GM12872 (cell line): ENCODE data around the gene OR2L3.

Experiments
- CTCF ChIP-seq: IDR thresholded peaks from 3 replicates; pipeline ENCODE4 v1.5.1; 2011; ENCODE audit warnings: low read depth, mild to moderate bottlenecking, low read length, moderate library complexity; ENCODE audit not compliant: insufficient read depth

OR2L3 gene

DNA sequence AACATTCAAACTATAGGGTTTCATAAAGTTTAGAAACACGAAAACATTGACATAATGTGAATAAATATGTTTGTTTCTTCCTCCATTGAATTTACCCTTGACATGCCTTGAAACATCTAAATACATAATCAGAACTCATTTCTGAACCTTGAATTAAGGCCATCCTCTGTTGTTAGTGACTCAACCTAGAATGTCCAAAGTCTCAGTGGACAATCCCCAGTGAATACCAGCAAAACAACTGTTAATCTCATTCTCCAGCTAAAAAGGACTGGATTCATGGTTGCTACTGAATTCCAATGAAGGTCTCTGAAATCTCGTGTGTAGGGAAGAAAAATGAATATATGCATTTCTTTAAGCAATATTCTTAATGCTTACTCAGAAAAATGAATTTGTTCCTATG lies 16.9 kb upstream of the OR2L3 start, which contains the start of gene OR2L2:
OR2L2 (plus strand) TSS at position 301 of the 400 bp plus-strand sequence. CDS start 8,198 bp downstream, outside the sequence.
- TF ChIP-seq CTCF = no peak

GRCh38 chr1:248045209-248045608 lies 1.4 kb upstream of the OR2L3 start:
- TF ChIP-seq CTCF = no peak

DNA sequence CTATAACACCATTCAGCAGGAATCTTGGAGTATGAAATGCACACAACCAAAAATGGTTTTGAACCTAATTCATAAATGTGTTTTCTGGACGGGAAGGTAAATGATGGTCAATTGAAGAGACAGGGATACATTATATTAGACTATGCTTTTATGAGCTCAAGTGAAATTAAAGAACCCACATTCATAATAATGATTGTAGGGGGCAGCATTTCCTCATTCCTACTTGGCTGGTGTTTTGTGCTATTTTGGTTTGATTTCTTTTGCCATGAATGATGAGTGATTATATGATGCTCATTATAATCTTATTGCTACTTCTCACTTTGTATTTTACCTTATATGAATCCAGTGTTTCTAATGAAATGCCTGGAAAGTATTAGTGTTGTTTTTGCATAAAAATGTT lies 372 bp downstream of the OR2L3 start:
- no peak for TF ChIP-seq CTCF

GRCh38 chr1:248054671-248055070 lies 8.0 kb downstream of the OR2L3 start:
- TF ChIP-seq CTCF = no peak

GRCh38 chr1:248055261-248055660 lies 8.6 kb downstream of the OR2L3 start:
- TF ChIP-seq CTCF = no peak

GRCh38 chr1:248065071-248065470 lies 18.4 kb downstream of the OR2L3 start:
- TF ChIP-seq CTCF = no peak

GRCh38 chr1:248065604-248066003 lies 19.0 kb downstream of the OR2L3 start:
- no peak for TF ChIP-seq CTCF

DNA sequence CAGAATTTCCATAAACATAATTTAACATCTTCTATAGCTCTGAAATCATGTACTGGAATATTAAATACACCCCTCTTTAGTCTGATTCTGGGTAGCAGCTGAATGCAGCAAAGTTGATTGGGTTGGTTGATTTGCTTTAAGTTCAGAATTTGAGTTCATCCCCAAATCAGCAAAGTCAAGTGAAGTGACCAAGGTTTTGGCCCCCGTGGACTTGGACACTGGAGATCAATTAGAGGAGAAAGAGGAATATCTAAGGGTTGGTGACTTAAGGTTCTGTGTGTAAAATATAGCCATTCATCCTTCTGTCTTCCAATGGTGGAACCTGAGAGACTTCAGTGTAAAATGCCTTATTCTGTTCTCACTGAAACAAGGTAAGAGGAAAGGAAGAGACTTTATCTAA lies 48.2 kb downstream of the OR2L3 start, which contains the start of gene OR2L13:
OR2L13 (plus strand) TSS at position 301 of the 400 bp plus-strand sequence. CDS start 4,192 bp downstream, outside the sequence.
- TF ChIP-seq CTCF = no peak
